Measurements from ENCODE around the gene SEPTIN3. TPM values are rescaled to one million over a fixed set of nuclear protein-coding genes. Genes with fewer than 3 reads are reported as not detected.

SEPTIN3 gene
- total RNA-seq, 1 donor from 2014 or later = 130 TPM

GRCh38 chr22:41976961-41977566, 7.8 kb downstream of the SEPTIN3 start:
- DNase-seq = no peak

DNA sequence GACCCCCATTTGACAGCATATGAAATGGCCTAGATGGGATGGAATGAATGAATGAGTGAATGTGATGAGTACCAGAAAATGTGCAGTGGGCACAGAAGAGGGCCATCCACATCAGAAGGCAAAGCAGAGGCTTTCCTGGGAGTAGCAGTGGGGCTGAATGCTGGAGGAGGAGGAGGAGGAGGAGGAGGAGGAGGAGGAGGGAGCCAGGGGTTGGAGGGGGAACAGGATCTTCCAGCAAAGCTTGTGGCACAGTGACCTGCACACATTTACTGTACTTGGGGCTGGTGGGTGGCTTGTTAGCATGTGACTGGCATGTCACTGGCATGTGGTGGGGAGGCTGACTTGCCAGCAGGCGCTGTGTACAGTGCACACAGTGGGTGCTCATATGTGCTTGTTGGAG, 9.5 kb downstream of the SEPTIN3 start:
- no peak for DNase-seq

DNA sequence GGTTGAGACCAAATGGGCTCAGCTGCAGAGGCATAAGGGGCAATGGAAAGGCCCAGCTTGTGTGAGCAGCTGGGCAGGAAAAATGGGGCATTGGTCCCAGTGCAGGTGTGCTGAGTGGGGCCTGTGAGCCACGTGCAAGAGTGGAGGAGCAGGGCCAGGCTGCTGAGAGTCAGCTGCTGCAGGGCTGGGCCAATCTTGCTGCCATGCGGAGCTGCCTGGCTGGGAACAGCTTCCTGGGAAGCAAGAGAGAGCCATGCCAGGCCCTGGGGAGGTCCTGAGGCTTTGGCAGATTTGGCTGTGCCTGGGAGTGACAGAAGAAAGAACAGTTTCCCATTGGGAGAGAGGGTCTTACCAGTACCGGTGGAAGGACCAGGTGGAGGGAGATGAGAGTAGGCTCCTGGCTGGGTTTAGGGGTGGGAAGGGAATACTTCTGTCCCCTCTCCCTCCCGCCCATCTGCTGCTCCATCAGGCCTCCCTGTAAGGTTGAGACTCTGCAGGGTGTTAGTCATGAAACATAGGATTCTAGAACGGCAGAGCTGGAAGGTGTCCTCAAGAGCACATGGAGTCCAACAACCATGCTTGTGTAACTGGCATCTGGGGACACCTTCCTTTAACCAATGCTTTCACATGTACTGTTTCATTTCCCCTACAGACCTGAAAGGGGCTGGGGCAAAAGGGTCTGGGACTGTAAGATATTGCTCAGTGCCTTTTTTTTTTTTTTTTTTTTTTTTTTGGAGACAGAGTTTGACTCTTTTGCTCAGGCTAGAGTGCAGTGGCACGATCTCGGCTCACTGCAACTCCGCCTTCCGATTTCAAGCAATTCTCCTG, 10.4 kb downstream of the SEPTIN3 start:
- DNase-seq = no peak

GRCh38 chr22:41982865-41983264, 13.6 kb downstream of the SEPTIN3 start:
- DNase-seq = no peak

DNA sequence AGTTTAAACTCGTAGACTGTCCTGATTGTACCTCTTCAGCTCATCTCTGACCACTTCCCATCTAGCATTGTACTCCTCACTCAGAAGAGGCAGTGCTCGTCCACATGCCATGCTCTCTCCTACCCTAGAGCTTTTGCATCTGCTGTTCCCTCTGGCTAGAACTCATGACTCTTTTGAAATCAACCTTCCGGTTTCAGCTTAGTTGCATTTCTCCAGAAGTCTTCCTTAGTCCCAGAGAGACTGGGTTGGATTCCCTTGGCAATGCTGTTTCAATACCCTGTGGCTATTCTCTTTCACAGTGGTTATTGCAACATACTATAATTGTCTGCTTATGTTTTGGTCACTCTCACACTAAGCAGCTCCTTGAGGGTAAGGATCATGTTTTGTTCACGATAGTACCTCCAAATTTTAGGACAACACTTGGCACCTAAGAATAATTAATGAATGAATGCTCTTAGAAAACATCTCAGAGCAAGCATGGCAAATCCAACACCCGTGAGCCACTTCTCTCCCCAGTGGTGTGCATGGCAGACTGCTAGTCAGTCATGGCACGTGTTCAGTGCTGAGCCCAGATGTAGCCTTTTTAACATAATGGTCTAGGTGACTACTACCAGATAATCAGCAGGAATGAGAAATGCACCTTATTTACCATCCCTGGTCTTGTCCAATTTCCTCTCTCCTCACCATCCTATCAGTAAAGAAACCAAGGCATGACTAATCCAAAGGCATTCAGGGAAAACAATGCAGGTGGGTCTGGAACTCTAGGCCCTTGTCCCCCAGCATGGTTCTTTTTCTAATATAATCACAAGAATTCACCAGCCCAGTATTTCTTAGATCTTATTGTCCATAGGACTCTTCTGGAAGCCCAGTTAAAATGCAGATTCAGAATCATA, 14.5 kb downstream of the SEPTIN3 start:
- no peak for DNase-seq

DNA sequence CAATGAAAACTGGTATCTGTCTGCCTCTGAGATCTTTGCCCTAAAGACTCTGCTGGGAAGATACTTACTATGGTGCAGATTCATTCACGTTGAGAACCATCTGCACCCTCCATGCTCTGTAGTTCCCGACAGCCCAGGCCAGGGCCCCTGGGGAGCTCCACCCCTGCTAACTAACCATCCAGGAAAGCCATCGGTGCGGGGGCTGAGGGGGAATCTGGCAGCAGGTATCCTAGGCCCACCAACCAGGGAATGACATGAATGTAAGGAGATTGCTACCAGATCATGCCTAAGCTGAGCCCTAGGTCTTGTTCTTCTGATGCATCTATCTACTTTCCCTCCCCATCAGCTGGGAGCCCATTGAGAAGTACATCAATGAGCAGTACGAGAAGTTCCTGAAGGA, 18.0 kb downstream of the SEPTIN3 start:
- no peak for DNase-seq

- no peak for DNase-seq
Observed at GRCh38 chr22:41989246-41989645, 20.0 kb downstream of the SEPTIN3 start.

DNA sequence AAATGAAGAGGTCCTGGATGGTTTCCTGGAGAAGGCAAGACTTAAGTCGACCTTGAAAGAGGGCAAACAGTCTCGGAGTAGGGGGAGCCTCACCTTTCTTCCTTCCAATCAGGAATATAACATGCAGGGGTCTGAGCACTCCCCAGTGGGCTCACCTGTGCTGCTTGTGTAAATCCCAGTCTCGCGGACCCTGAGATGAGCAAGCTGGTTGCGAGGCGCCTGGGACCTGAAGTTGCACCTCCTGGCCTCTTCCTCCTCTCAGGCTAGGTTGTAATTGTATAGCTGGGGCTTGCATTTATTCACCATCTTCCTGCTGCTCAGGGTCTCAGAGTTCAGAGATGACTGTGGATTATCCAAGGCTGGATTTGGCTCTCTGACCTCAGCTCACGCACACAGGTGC, 21.9 kb downstream of the SEPTIN3 start:
- DNase-seq = no peak

DNA sequence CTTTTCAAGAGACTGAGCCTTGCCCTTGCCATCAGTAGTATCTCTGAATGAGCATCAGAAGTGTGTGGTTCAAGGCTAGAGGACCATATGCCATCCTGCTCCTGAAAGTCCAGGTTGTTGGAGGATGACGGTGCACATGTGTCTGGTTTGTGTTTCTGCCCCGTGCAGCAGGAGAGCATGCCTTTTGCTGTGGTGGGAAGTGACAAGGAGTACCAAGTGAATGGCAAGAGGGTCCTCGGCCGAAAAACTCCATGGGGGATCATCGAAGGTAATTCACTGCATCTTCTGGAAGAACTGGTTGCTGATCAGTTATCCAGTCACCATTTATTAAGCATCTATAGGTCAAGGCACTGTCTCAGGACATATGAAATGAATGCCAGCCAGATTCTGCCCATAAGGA, 23.3 kb downstream of the SEPTIN3 start:
- no peak for DNase-seq

DNA sequence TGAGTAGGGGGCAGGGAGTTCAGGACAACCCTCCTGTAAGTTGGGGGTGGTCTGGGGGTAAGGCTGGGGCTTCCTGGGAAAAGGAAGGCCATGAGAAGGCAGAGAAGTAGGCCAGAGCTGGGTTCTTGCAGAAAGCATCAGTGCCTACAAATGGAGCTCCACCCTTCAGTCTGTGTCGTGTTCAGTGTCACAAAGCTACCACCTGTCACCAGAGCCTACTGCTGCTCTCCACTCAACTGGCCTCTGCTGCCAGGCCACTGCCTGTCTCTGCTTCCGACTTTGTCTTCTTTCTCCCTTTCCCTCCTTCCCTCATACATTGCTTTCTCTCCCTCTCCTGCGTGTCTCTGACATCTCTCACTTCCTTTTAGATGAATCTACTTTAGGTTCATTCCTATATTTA, 26.0 kb downstream of the SEPTIN3 start:
- DNase-seq = no peak

- DNase-seq = no peak
Observed at GRCh38 chr22:41996826-41997225, 27.6 kb downstream of the SEPTIN3 start.

GRCh38 chr22:41998361-41999261, 29.4 kb downstream of the SEPTIN3 start, which contains the start of gene WBP2NL:
WBP2NL (plus strand) TSS chr22:41998788; CDS start chr22:41998819, 31 bp downstream.
- peak; percentile 84 for DNase-seq

GRCh38 chr22:42000466-42000865, 31.2 kb downstream of the SEPTIN3 start:
- DNase-seq = no peak

DNA sequence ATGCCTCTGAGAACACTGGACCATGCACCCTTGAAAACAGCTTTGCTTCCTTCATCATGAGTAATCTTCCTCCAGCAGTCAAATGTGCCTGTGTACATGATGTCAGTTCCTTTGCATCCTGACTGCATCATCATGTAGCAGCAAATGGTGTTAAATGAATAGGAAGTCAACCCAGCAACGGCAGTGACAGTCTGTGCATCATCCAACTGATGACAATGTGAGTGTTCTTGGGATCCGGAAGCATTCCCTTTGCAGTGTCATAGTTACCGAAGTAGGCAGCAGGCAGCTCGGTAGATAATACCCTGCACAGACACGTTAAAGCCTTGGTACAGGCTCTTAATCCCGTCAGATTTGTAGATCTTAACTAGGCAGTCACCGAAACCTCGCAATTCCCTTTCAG, 31.9 kb downstream of the SEPTIN3 start:
- no peak for DNase-seq

- no peak for DNase-seq
Observed at GRCh38 chr22:42001706-42002105, 32.5 kb downstream of the SEPTIN3 start.

DNA sequence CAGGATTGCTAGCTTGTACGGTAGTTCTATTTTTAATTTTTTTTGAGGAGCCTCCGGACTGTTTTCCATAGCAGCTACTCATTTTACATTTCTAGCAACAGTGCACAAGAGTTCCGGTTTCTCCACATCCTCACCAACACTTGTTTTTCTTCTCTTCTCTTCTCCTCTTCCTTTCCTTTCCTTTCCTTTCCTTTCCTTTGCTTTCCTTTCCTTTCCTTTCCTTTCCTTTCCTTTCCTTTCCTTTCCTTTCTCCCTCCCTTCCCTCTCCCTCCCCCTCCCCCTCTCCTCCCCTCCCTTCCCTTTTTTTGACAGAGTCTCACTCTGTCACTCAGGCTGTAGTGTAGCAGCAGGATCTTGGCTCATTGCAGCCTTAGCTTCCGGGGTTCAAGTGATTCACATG, 38.7 kb downstream of the SEPTIN3 start:
- no peak for DNase-seq

DNA sequence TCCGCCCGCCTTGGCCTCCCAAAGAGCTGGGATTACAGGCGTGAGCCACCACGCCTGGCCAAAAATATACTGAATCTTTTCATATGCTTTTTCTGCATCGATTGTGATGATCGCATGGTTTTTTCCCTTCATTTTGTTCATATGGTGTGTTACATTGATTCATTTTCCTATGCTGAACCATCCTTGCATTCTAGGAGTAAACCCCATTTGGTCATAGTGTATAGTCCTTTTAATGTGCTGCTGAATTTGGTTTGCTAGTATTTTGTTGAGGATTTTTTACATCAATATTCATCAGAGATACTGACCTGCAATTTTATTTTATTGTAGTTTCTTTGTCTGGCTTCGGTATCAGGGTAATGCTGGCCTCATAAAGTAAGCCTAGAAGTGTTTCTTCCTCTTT, 41.5 kb downstream of the SEPTIN3 start:
- DNase-seq = no peak

DNA sequence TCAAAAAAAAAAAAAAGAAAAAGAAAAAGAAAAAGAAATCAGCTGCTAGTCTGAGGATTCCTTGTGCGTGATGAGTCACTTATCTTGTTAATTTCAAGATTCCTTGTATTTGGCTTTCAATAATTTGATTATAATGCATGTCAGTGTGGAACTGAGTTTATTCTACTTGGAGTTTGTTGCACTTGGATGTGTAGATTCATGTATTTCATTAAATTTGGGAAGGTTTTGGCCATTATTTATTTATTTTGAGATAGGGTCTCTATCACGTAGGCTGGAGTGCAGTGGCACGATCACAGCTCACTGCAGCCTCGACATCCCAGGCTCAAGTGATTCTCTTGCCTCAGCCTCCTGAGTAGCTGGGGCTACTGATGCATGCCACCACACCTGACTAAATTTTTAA, 44.1 kb downstream of the SEPTIN3 start:
- no peak for DNase-seq

DNA sequence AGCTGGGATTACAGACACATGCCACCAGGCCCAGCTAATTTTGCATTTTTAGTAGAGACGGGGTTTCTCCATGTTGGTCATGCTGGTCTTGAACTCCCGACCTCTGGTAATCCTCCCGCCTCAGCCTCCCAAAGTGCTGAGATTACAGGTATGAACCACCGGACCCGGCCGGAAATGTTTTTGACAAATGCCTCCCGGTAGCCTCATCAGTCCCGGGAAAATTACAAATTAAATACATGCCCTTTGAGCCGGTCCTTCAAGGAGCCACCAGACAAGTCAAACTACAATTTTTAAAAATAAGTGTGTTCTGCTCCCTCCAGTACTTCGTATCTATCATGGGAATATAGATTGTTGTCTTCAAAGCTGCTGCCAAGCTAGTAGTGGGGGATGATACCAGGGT, 46.9 kb downstream of the SEPTIN3 start:
- no peak for DNase-seq

- DNase-seq = no peak
Observed at GRCh38 chr22:42018224-42018623, 49.0 kb downstream of the SEPTIN3 start.
